ENCODE data around the gene TBX18.

GRCh38 chr6:84648444-84648843, 116.0 kb downstream of the TBX18 start:
- TF ChIP-seq POLR2AphosphoS5 (IDR thresholded peaks at IDR 0.05) (no peak), CTCF (IDR thresholded peaks at IDR 0.05 in 8 of 11, conservative IDR thresholded peaks at IDR 0.05 in 3 of 11) (no peak)
